HG02852 (cell line): ENCODE measurements around the gene COL6A5.
"Not testable (repeated sequence)": the region's sequence is repeated elsewhere in the genome, so short reads cannot be mapped to it uniquely, and the experiment has no call there.

Experiments used
- ATAC-seq: cut with Tn5 transposase; IDR thresholded peaks from one replicate; pipeline ENCODE4 v1.9.1; 2021; ENCODE audit warnings: mild to moderate bottlenecking, moderate library complexity; ENCODE audit not compliant: unreplicated experiment

COL6A5 gene

GRCh38 chr3:130442284-130442683 lies 96.8 kb downstream of the COL6A5 start:
- ATAC-seq = no peak

GRCh38 chr3:130446840-130447239 lies 101.4 kb downstream of the COL6A5 start:
- ATAC-seq = not testable (repeated sequence)

DNA sequence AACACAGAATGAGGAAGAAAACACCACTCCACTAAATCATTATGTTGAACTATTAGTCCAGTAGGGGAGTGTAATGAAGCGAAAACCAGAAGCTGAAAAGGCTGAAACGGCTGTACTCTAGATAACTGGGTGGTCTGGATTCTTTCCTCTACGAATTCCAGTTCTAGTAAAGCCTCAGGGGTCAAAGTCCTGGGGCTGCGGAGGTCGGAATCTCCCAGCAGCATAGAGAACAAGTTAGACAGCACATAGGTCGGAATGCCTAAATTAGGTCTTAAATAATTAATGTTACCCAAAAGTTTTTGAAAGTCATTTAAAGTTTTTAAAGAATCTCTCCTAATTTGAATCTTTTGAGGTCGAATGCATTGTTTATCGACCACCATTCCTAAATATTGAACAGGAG lies 102.7 kb downstream of the COL6A5 start:
- not testable (repeated sequence) for ATAC-seq

- no peak for ATAC-seq
These were observed 111.1 kb downstream of the COL6A5 start for GRCh38 chr3:130456540-130456939.

GRCh38 chr3:130457671-130458070 lies 112.2 kb downstream of the COL6A5 start:
- no peak for ATAC-seq

- no peak for ATAC-seq
These were observed 114.5 kb downstream of the COL6A5 start for GRCh38 chr3:130459944-130460343.

DNA sequence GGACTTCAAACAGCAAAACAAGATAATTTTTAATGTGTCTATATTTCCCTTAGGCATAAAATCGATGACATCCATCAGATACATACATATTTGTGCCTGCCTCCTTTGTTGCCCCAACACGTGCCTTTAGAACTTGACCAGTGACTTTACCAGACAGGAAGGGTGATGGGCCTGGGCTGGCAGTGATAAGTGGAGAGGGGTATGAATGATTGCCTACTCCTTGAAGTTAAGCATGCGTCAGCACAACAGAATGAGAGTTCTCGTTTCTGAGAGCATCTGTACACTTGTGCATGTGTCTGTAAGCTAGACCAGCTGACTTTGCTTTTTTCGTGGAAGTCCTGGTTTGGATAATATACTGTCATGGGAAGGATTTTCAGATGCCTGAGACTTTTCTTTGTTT lies 116.6 kb downstream of the COL6A5 start:
- no peak for ATAC-seq

DNA sequence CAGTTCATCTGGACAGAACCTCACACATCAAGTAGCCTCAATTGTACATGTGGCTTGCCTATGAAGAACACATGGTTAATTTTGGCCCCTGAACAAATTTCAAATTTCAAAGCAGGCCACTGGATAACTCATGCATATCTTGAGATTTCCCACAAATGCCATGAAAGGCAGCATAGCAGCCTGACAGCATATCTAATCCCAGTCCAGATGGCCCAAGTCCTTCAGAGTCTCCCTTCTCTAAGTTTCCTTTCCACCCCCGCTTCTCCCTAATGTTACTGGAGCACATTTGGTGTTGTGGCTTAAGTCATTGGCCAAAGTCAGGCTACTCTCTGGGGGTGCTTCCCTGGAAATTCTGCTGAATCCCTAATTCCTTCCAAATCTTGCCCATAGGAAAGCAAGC lies 117.7 kb downstream of the COL6A5 start:
- no peak for ATAC-seq

GRCh38 chr3:130465521-130465920 lies 120.0 kb downstream of the COL6A5 start:
- no peak for ATAC-seq

DNA sequence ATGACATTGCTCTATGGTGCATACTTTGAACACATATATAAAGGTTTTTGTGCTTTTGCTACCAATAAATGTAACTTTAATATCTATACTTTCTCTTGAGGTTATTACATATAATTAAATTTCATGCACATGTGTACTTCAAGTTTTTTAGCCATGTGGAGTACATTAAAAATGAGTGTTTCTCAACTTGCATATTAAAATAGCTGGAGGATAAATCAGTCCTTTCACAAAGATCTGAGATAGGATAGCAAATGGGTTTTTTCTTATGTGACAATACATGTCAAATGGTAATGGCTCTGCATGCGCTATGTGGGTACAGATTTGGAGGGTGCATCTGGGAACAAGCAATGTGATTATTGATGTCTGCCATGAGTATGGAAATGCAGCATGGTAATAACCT lies 122.8 kb downstream of the COL6A5 start:
- no peak for ATAC-seq

DNA sequence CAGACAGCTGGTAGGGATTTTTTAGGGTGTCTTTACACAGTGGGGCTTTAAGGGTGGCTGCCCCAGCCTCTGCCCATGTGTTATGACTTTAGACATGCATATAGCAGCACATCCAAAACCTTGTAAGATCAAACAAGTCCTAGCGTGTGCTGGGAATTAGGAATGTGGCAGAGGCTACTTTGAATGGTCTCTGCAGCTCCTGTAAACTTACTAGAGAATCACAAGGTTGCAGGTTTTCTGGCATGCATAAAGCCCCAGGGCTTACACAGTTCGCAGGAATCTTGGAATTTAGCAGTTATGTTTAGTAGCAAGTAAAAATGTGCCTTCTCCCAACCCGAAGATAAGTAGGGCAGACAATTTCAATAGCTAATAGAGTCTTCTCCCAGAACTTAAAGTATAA lies 124.7 kb downstream of the COL6A5 start:
- ATAC-seq = no peak

DNA sequence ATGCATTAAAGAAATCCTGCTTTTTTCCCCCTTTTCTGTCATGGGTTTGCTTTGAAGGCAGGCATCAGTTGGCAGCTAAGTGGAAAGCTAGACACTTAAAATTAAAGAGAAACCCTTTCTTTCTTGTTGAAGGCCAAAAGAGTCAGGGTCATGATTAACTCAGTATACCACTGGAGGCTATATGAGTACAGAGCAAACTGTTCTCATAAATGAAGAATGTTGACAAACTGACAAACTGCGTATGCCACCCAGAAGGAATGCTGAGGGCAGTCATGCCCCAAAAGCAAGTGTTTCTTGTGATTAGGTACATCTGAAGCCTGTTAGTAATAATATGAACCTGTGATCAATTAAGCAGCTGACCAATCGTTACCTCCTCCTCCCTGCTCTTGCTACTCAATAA lies 127.9 kb downstream of the COL6A5 start:
- no peak for ATAC-seq

GRCh38 chr3:130480736-130481135 lies 135.3 kb downstream of the COL6A5 start:
- ATAC-seq = no peak

- ATAC-seq = no peak
These were observed 142.8 kb downstream of the COL6A5 start for GRCh38 chr3:130488288-130488687.

DNA sequence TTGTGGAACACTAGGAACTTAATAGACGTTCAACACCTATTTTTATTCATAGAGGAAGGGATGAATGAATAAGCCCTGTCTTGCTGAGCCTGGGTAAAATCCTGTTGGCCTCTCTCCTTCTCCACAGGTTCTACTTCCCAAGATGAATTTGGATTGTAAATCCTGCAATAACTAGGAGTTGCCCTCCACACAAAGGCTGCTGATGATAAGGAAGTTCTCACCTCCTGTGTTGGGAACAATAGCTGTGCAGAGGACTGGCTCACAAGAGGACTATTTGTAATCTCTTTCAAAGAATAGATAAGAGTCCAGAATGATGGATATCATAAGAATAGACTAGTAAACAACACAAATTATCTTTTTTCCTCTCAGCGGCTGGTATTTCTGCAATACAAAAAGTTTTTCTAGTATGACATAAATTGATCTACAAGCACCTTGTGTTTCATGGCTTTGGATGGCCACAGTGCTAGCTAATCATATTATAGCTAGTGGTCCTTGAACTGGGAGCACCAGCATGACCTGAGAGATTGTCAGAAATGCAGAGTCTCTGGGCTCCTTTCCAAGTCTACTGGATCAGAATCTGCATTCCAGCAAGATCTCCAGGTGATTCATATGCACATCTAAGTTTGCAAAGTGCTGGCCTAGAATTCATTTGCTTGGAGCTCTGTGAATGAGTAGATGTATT lies 143.4 kb downstream of the COL6A5 start:
- no peak for ATAC-seq

DNA sequence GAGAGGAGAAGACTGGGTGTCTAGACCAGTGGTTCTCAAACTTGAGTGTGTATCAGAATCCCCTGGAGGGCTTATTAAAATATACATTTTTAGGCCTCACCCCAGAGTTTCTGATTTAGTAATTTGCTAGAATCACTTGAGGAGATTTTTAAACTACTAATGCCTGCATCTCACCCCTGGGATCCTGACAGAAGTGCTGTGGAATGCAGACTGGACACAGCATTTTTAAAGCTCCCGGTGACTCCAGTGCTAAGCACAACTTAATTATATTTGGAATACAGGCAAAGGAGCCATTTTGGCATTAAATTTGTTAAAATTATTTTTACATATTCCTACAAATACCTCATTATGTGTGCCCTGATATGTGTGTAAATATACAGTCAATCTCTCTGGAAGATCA lies 144.8 kb downstream of the COL6A5 start:
- ATAC-seq = no peak

DNA sequence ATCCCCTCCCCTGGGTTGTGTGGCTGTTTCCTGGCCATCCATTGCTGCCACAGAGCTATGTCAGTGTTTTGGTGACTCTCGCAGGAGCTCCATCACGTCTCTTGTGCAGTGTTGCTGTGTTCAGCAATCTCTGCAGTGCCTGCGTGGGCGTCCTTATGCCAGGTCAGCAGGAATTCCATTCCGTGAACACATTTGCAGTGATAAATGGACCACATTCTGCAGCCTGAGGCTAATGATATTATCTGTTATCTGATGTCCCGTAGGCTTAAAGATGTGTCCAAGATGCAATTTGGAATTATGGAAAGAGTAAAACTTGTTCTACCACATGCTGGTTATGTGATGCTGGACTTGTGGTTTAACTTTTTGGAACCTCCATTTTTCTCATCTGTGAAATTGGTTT lies 146.0 kb downstream of the COL6A5 start:
- no peak for ATAC-seq

DNA sequence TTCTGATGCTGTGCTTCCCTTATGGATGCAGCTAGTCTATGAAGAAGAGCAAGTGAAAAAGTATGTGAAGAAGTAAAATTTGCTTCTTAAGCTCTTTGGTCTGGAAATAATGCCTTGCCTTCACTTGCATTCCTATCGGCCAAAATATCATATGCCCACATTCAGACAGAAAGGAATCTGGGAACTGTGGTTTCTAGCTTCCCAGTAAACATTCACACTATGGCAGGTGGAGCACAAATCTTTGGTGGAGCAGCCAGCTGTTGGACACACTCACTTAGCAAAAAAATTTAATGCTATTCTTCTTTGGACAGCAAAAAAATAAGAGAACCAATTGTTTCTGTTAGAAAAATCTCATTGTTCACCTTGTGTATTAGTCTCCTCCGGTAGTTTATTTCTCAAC lies 159.2 kb downstream of the COL6A5 start:
- ATAC-seq = no peak

DNA sequence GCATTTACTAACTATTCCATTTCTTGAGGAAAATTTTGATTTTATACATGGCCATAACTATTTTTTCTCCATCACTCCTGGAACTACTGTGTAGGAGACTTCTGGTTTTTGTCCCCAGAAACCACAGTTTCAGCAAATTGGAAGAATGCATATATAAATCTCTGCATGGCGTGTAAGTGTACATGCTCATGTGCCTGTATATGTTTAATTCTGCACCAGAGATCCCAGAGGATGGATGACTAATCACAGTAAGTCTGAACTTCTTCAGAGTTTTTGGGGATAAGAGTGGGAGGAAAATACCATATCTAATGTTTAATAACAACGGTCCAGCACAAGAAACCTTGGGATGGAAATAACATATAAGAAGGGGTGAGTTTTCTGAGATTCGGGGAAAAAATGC lies 160.6 kb downstream of the COL6A5 start:
- ATAC-seq = no peak

GRCh38 chr3:130507746-130508145 lies 162.3 kb downstream of the COL6A5 start:
- no peak for ATAC-seq

DNA sequence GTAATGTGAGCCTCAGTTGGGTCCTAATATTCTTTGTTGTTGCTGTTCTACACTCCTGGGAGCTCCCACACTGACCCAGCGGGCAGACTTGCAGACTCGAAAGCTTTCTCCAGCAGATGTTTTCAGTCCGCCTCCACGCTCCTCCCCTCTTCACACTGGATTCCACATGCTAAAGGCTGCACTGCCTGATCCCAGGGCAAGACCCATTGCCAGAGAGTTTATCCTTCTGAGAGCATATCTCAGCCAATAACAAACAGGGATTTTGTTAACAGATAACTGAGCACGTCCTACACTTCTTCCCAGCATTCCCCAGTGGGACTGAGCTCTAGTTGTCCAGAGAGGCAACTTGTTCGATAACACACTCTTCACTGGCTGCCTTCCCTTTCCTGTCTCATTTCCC lies 163.5 kb downstream of the COL6A5 start:
- no peak for ATAC-seq

DNA sequence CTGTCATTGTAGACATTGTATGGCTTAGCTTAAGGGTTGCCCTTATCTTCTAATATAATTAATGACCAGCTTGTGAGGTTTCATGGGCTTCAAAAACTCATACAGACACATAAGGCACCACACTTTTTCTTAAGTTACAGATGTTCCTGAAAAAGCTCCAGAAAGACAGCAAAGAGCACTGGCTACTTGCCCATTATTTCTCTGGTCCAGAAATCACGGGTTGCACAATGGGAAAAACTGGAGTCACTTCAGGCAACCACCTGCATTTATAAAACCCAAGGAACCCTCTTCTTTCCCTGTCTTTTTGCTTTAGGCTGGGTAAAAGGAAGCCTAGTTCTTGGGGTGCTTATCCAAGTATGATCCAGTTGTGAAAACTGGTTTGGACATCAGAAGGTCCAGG lies 169.2 kb downstream of the COL6A5 start:
- no peak for ATAC-seq

- no peak for ATAC-seq
These were observed 170.3 kb downstream of the COL6A5 start for GRCh38 chr3:130515755-130516154.
